Calu3 (cell line): ENCODE data around the gene DCHS2. TPM values are rescaled to one million over a fixed set of nuclear protein-coding genes. Genes with fewer than 3 reads are reported as not detected.

ENCODE experiments used
- BruUV-seq: library from RNA; stranded (reverse); fragments of 400-500 nt; replicated peaks from 2 replicates; lab custom pipeline; 2021; lab: Mats Ljungman, UMichigan
- CTCF ChIA-PET: fragments of 300-600 bp; sonication (Branson Sonifier 250); formaldehyde crosslinking; loops from one replicate; lab custom pipeline; 2022; ENCODE audit warnings: antibody characterized with exemption; lab: Charles Lee
- DNase-seq: peaks from one replicate; pipeline ENCODE4 v3.0.0; 2022
- H3K27ac Mint-ChIP-seq: one replicate; pipeline ENCODE4 v1.8.0; 2022; ENCODE audit warnings: mixed read lengths; ENCODE audit not compliant: unreplicated experiment
- H3K27me3 Mint-ChIP-seq: one replicate; pipeline ENCODE4 v1.8.0; 2022; ENCODE audit warnings: mixed read lengths; ENCODE audit not compliant: unreplicated experiment
- H3K36me3 Mint-ChIP-seq: one replicate; pipeline ENCODE4 v1.8.0; 2022; ENCODE audit warnings: mild to moderate bottlenecking, moderate library complexity, mixed read lengths; ENCODE audit not compliant: insufficient read depth, unreplicated experiment
- H3K4me1 Mint-ChIP-seq: one replicate; pipeline ENCODE4 v1.8.0; 2022; ENCODE audit warnings: mild to moderate bottlenecking, low read depth, mixed read lengths; ENCODE audit not compliant: unreplicated experiment
- H3K4me3 Mint-ChIP-seq: one replicate; pipeline ENCODE4 v1.8.0; 2022; ENCODE audit warnings: mild to moderate bottlenecking, low read depth, moderate library complexity, mixed read lengths; ENCODE audit not compliant: unreplicated experiment
- H3K9me3 Mint-ChIP-seq: one replicate; pipeline ENCODE4 v1.8.0; 2022; ENCODE audit warnings: low read depth, mixed read lengths; ENCODE audit not compliant: unreplicated experiment
- intact Hi-C: fragments of 100-400 bp; cut with micrococcal nuclease; formaldehyde crosslinking; loops from one replicate; pipeline ENCODE4 v1.10.0; 2022; ENCODE audit not compliant: unreplicated experiment
- total RNA-seq: library from RNA; stranded (reverse); gene quantifications from 2 replicates; pipeline ENCODE4 v1.2.3, GENCODE V29; 2022
- TF ChIP-seq, protein P1 (sequence below): fragments of 200-600 bp; IDR thresholded peaks from one replicate; pipeline ENCODE4 v1.8.0; 2022; ENCODE audit warnings: antibody characterized with exemption; ENCODE audit not compliant: unreplicated experiment

The DCHS2 gene
- total RNA-seq, 1 experiment from 2014 or later, result 0.07 TPM

DNA sequence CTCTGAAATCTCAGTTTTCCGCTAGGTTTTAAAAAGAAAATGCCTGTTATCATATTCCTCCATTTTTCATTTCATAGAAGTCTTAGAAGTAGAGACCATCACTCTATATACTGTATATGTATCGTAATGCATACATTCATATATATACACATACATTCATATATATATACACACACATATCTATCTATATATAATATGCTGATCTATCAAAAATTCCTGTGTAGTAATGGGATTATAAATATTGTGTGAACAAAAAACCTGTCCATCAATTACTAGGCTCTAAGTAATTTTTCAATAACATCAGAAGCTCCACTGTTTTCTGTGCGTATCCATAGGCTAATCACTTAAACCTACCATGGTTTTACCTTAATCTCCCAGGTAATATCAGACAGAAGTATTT, 150.2 kb downstream of the DCHS2 start:
- peaks cover 2% of the 10 kb centered on the region for H3K9me3 Mint-ChIP-seq
- no peaks in the 10 kb centered on the region for H3K4me1 Mint-ChIP-seq
- intact Hi-C loops, result no loop called here
- H3K36me3 Mint-ChIP-seq, result no peaks in the 10 kb centered on the region
- CTCF ChIA-PET, result no interaction called here
- no peaks in the 10 kb centered on the region for H3K27me3 Mint-ChIP-seq
- H3K27ac Mint-ChIP-seq, result no peak overlapping the region
- TF ChIP-seq, protein P1, sequence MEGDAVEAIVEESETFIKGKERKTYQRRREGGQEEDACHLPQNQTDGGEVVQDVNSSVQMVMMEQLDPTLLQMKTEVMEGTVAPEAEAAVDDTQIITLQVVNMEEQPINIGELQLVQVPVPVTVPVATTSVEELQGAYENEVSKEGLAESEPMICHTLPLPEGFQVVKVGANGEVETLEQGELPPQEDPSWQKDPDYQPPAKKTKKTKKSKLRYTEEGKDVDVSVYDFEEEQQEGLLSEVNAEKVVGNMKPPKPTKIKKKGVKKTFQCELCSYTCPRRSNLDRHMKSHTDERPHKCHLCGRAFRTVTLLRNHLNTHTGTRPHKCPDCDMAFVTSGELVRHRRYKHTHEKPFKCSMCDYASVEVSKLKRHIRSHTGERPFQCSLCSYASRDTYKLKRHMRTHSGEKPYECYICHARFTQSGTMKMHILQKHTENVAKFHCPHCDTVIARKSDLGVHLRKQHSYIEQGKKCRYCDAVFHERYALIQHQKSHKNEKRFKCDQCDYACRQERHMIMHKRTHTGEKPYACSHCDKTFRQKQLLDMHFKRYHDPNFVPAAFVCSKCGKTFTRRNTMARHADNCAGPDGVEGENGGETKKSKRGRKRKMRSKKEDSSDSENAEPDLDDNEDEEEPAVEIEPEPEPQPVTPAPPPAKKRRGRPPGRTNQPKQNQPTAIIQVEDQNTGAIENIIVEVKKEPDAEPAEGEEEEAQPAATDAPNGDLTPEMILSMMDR, result no peak
- no peak overlapping the region for H3K4me3 Mint-ChIP-seq
- no TSS peak for BruUV-seq
- no peak for DNase-seq

DNA sequence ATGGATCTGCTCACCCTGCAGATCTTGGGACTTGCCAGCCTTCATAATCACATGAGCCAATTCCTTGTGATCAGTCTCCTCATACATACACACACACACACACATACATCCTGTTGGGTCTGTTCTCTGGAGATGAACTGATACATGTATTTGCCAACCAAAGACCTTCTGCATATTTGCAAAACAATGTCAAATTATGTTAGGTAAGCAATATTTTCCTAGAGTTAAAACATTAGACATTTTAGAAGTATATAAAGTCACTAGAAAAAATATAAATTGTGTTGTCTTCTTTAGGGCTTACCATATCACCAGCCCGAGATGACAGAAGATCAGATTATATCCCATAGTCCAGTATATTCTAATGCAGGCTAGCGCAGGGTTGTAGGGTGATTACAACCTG, 156.0 kb downstream of the DCHS2 start:
- Mint-ChIP-seq H3K36me3 (no peaks in the 10 kb centered on the region), H3K27me3 (no peaks in the 10 kb centered on the region), H3K27ac (no peak overlapping the region), H3K4me3 (no peak overlapping the region), H3K4me1 (no peaks in the 10 kb centered on the region), H3K9me3 (no peaks in the 10 kb centered on the region)
- intact Hi-C loops, result no loop called here
- DNase-seq, result no peak
- CTCF ChIA-PET, result no interaction called here
- TF ChIP-seq, protein P1, result no peak
- BruUV-seq, result no TSS peak

DNA sequence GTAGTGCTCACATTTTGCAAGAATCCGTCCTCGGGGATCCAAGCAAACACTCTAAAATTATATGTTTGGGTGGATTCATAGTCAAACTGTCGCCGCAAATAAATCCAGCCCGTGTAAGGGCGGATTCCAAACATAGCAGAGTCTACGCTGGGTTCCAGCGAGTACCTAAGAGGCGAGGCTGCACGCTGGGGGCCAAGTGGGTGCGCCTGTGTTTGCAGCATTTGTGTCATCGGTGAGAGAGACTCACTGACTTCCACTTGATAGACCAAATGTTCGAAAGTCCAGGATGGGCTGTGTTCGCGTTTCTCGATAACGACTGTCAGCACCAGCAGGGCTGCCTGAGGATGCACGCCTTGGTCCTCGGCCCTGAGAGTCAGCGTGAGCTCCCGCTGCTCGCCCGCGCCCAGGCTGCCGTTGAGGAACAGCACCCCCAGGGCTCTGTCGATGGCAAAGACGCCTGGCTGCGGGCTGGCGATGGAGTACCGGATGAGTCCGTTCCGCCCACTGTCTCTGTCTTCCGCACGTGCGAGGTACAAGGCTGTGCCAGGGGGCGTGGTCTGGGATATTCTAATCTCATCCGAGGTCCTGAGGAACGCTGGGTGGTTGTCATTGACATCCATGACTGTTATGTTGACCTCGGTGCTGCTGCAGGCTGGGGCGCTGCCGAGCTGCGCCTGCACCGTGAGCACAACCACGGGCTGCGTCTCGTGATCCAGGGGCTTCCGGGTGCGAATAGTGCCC, 158.7 kb downstream of the DCHS2 start:
- Mint-ChIP-seq H3K36me3 (no peaks in the 10 kb centered on the region), H3K27me3 (no peaks in the 10 kb centered on the region), H3K4me1 (no peaks in the 10 kb centered on the region), H3K9me3 (no peaks in the 10 kb centered on the region), H3K4me3 (no peak overlapping the region), H3K27ac (no peak overlapping the region)
- no TSS peak for BruUV-seq
- intact Hi-C loops, result no loop called here
- CTCF ChIA-PET, result no interaction called here
- TF ChIP-seq, protein P1, result no peak
- no peak for DNase-seq

DNA sequence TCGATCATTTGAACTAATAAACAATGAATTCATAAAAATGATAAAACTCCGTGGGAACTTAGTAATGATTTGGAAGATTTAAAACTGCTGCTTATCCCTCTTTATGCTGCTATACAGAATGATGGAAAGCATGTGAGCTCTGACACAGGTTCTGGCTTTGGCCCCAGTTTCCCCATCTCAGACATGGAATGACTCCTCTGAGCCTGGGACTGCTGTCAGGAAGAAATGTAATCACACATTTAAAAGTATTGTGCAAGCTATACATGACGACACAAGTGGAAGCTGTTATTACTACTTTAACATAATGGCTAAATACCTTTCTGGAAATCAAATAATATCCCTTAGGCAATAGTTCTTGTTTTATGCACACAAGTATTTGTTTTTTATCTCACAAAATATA, 161.7 kb downstream of the DCHS2 start:
- no peak for DNase-seq
- Mint-ChIP-seq H3K27me3 (no peaks in the 10 kb centered on the region), H3K9me3 (no peaks in the 10 kb centered on the region), H3K27ac (no peak overlapping the region), H3K36me3 (no peaks in the 10 kb centered on the region), H3K4me1 (no peaks in the 10 kb centered on the region), H3K4me3 (no peak overlapping the region)
- intact Hi-C loops, result loop anchor here (1.0 to 10.0 kb wide), 2 partner anchors 176 to 285 kb away; partner anchors contain the start of gene FGG
- no TSS peak for BruUV-seq
- CTCF ChIA-PET, result no interaction called here
- TF ChIP-seq, protein P1, result no peak
